Lung (tissue), 16 donors: ENCODE results near the gene HSD11B1. TPM values are rescaled to one million over a fixed set of nuclear protein-coding genes. Genes with fewer than 3 reads are reported as not detected.

Experiments used
- ATAC-seq: fragments of 200-7000 bp; cut with Tn5 transposase; one replicate; pipeline ENCODE4 v1.9.1; 2020; ENCODE audit warnings: moderate number of reproducible peaks; ENCODE audit not compliant: insufficient read depth, low FRiP score
- DNase-seq, 3 donors: peaks; one replicate each; pipeline ENCODE4 v3.0.0-alpha.2; 2013 to 2017
- H3K27ac ChIP-seq, 2 donors: one replicate each; pipeline ENCODE4 v1.5.1; 2013; ENCODE audit warnings: mild to moderate bottlenecking in 2 of 2, moderate library complexity in 2 of 2, control low read depth in 1 of 2, inconsistent platforms in 1 of 2, low read depth in 1 of 2, low read length in 1 of 2
- H3K27me3 ChIP-seq, 3 donors: one replicate each; pipeline ENCODE4 v1.5.1; 2013; ENCODE audit warnings: low read length in 2 of 3; ENCODE audit not compliant: control insufficient read depth in 3 of 3, insufficient read depth in 3 of 3
- H3K36me3 ChIP-seq, 4 donors: one replicate each; pipeline ENCODE4 v1.5.1; 2013; ENCODE audit warnings: low read length in 4 of 4, mild to moderate bottlenecking in 1 of 4, moderate library complexity in 1 of 4; ENCODE audit not compliant: control insufficient read depth in 4 of 4, insufficient read depth in 4 of 4
- H3K4me1 ChIP-seq, 5 donors: one replicate each; pipeline ENCODE4 v1.5.1; 2013; ENCODE audit warnings: low read length in 5 of 5, mild to moderate bottlenecking in 2 of 5, moderate library complexity in 1 of 5; ENCODE audit not compliant: control insufficient read depth in 5 of 5, insufficient read depth in 5 of 5
- H3K4me3 ChIP-seq: one replicate; pipeline ENCODE4 v1.5.1; 2013; ENCODE audit warnings: mild to moderate bottlenecking, control low read depth, moderate library complexity
- H3K9ac ChIP-seq, 2 donors: one replicate each; pipeline ENCODE4 v1.5.1; 2013; ENCODE audit warnings: low read length in 2 of 2, control low read depth in 1 of 2; ENCODE audit not compliant: insufficient read depth in 1 of 2
- H3K9me3 ChIP-seq, 4 donors: one replicate each; pipeline ENCODE4 v1.5.1; 2013; ENCODE audit warnings: low read length in 3 of 4, mild to moderate bottlenecking in 1 of 4, moderate library complexity in 1 of 4; ENCODE audit not compliant: control insufficient read depth in 4 of 4, insufficient read depth in 3 of 4
- CTCF ChIP-seq: IDR thresholded peaks from 2 replicates; pipeline ENCODE4 v1.5.1; 2012; ENCODE audit warnings: mild to moderate bottlenecking; ENCODE audit errors: control extremely low read depth, extremely low read depth
- WGBS, 2 donors: extraction: QIAGEN DNeasy Blood & Tissue Kit; methylation state at CpG; one replicate each; pipeline ENCODE4 v1.1.7; 2013; 5-methylcytosine and 5-hydroxymethylcytosine counted together
- long read RNA-seq, 5 donors: transcript quantifications; one replicate each; lab custom pipeline, GENCODE V29; 2026
- polyA plus RNA-seq, 2 donors: library from polyadenylated mRNA; stranded (reverse); fragments of 200-250 nt; gene quantifications; one replicate each; pipeline ENCODE4 v1.2.1, GENCODE V29; 2013
- total RNA-seq, 2 donors: library from RNA; depleted of rRNA in 1 of 2; stranded (reverse); fragments of >200 nt in 1 of 2; gene quantifications; one replicate each; pipeline ENCODE4 v1.2.1, GENCODE V29; 2014 to 2021
- donor health status: control.
- donor health status: control.
- donor health status: Bipolar disorder and iron deficiency.
- donor health status: healthy.
- donor health status: DM: yes; HTN: yes; CAD: no.

The HSD11B1 gene
- 10 to 100 TPM in 1 of 2 donors, 1 to 10 TPM in 1; 6.5 to 39.5 TPM for total RNA-seq
- 10 to 100 TPM; 11.3 to 74.6 TPM for polyA plus RNA-seq
- long read RNA-seq, donor 1, transcript HSD11B1-202 (6 exons, 1,405 nt): major isoform, 10 of 10 reads
- long read RNA-seq, donor 1, partial matches to known transcripts: 0 of 10 reads
- long read RNA-seq, donor 1, other reads (novel, unspliced or antisense): 0 of 10 reads
- long read RNA-seq, donor 2, partial matches to known transcripts: 7 of 7 reads
- long read RNA-seq, donor 2, other reads (novel, unspliced or antisense): 0 of 7 reads
- long read RNA-seq, donor 3, partial matches to known transcripts: 0 of 3 reads
- long read RNA-seq, donor 3, other reads (novel, unspliced or antisense): 0 of 3 reads
- long read RNA-seq, donor 4: 0 reads
- long read RNA-seq, donor 5, partial matches to known transcripts: 0 of 2 reads
- long read RNA-seq, donor 5, other reads (novel, unspliced or antisense): 0 of 2 reads

- peak within 1 kb of the TSS in 1 of 2 donors; percentile 45 for H3K27ac ChIP-seq
- no peak for TF ChIP-seq CTCF
- peaks cover 0 to 2% (median 0%) of the 10 kb centered on the region in 4 donors for H3K36me3 ChIP-seq
- ATAC-seq: peak; percentile 56
- H3K4me1 ChIP-seq: peaks cover 0 to 10% (median 0%) of the 10 kb centered on the region in 5 donors
- no peaks in the 10 kb centered on the region for H3K27me3 ChIP-seq
- H3K9me3 ChIP-seq: no peaks in the 10 kb centered on the region
- DNase-seq: peak; percentile 86 to 96 (median 91)
- no peak within 1 kb of the TSS for H3K4me3 ChIP-seq
- H3K9ac ChIP-seq: peak within 1 kb of the TSS in 1 of 2 donors; percentile 64
- 62 to 65% methylated on average over 6 of the region's 6 CpGs for WGBS, 2 donors
These were observed at the start of gene HSD11B1 for GRCh38 chr1:209704584-209704983. Gene HSD11B1 (plus strand): TSS chr1:209704846. CDS start chr1:209704943, 97 bp downstream.

- WGBS, 2 donors: 83 to 88% methylated on average over 9 of the region's 9 CpGs
- no peak for DNase-seq
- Histone ChIP-seq H3K36me3 (no peaks in the 10 kb centered on the region), H3K27ac (no peak overlapping the region), H3K4me3 (no peak overlapping the region), H3K27me3 (no peaks in the 10 kb centered on the region), H3K9me3 (no peaks in the 10 kb centered on the region), H3K4me1 (peaks cover 6 to 22% (median 9%) of the 10 kb centered on the region in 5 donors), H3K9ac (no peak overlapping the region)
- ATAC-seq: no peak
- no peak for TF ChIP-seq CTCF
These were observed 49.0 kb upstream of the HSD11B1 start for GRCh38 chr1:209655411-209656231.

- DNase-seq (no peak), ATAC-seq (no peak)
- Histone ChIP-seq H3K36me3 (no peaks in the 10 kb centered on the region), H3K9me3 (no peaks in the 10 kb centered on the region), H3K4me1 (peaks cover 6 to 22% (median 9%) of the 10 kb centered on the region in 5 donors), H3K9ac (no peak overlapping the region), H3K4me3 (no peak overlapping the region), H3K27me3 (no peaks in the 10 kb centered on the region), H3K27ac (no peak overlapping the region)
- TF ChIP-seq CTCF: no peak
- 48 to 65% methylated on average over 9 of the region's 9 CpGs for WGBS, 2 donors
These were observed 47.3 kb upstream of the HSD11B1 start for GRCh38 chr1:209657140-209657879.
